ENCODE data around the gene ESPNL.
"Not testable (repeated sequence)": the region's sequence is repeated elsewhere in the genome, so short reads cannot be mapped to it uniquely, and the experiment has no call there.

ESPNL gene

GRCh38 chr2:238160206-238161129, 60.3 kb downstream of the ESPNL start:
- DNase-seq: no peak

- DNase-seq: no peak
These were observed 61.3 kb downstream of the ESPNL start for GRCh38 chr2:238161291-238162051.

GRCh38 chr2:238162251-238162845, 62.2 kb downstream of the ESPNL start:
- DNase-seq: no peak

GRCh38 chr2:238162846-238163441, 62.8 kb downstream of the ESPNL start:
- DNase-seq: no peak

GRCh38 chr2:238163481-238164198, 63.5 kb downstream of the ESPNL start:
- DNase-seq: no peak

- DNase-seq: no peak
These were observed 64.8 kb downstream of the ESPNL start for GRCh38 chr2:238164906-238165287.

GRCh38 chr2:238165288-238165921, 65.3 kb downstream of the ESPNL start:
- DNase-seq: no peak

GRCh38 chr2:238166391-238167343, 66.5 kb downstream of the ESPNL start:
- no peak for DNase-seq

- no peak for DNase-seq
These were observed 67.2 kb downstream of the ESPNL start for GRCh38 chr2:238167344-238167715.

- no peak for DNase-seq
These were observed 67.6 kb downstream of the ESPNL start for GRCh38 chr2:238167761-238168160.

GRCh38 chr2:238168196-238169047, 68.3 kb downstream of the ESPNL start:
- no peak for DNase-seq

GRCh38 chr2:238169048-238169707, 69.0 kb downstream of the ESPNL start:
- no peak for DNase-seq

- DNase-seq: no peak
These were observed 69.6 kb downstream of the ESPNL start for GRCh38 chr2:238169708-238170251.

- no peak for DNase-seq
These were observed 70.4 kb downstream of the ESPNL start for GRCh38 chr2:238170386-238171071.

- DNase-seq: not testable (repeated sequence)
These were observed 70.9 kb downstream of the ESPNL start for GRCh38 chr2:238171072-238171431.

- DNase-seq: no peak
These were observed 71.5 kb downstream of the ESPNL start for GRCh38 chr2:238171575-238172187.

GRCh38 chr2:238172439-238172838, 72.3 kb downstream of the ESPNL start:
- DNase-seq: no peak

- no peak for DNase-seq
These were observed 73.6 kb downstream of the ESPNL start for GRCh38 chr2:238173692-238174091.

Data from eye (tissue), 1 donor.